ENCODE data around the gene NUP93.

The NUP93 gene

GRCh38 chr16:56744996-56745640 is 15.2 kb downstream of the NUP93 start:
- DNase-seq, result no peak

DNA sequence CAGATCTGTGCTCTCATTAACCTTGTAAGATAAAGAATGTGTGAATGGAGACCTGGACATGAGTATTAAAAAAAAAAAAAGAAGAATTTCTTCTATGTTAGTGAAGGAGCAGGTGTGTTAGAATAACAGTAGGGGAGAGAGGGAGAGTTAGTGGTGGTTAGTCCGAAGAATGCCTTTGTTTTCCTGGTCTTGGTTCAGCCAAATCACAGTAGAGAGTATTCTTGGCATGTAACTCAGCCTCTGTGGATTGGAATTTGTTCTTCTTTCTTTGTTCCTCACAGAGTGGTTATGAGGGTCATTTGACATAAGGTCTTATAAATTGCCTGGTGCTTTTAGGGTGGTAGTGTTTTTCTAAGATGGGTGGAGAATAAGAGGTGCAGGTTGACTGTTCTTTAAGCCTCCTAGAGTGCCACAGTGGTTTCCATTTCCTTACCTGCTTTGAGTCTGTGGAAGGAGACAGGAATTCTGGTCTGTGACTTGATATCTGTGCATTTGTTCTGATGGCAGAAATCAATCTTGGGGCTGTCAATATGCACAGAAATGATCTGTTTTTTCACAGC is 17.6 kb downstream of the NUP93 start:
- DNase-seq, result no peak

DNA sequence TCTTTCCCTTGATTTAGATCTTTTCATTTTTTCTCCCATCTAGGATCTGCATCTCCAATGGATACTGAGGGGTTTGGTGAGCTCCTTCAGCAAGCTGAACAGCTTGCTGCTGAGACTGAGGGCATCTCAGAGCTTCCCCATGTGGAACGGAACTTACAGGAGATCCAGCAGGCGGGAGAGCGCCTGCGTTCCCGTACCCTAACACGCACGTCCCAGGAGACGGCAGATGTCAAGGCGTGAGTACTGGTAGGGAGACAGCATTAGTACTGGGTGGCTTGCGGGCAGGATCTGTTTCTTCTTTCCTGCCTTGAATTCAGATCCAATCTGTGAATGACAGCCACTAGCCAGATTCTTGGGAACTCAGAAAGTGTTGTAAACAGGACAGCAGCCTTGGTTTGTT is 18.3 kb downstream of the NUP93 start:
- no peak for DNase-seq

DNA sequence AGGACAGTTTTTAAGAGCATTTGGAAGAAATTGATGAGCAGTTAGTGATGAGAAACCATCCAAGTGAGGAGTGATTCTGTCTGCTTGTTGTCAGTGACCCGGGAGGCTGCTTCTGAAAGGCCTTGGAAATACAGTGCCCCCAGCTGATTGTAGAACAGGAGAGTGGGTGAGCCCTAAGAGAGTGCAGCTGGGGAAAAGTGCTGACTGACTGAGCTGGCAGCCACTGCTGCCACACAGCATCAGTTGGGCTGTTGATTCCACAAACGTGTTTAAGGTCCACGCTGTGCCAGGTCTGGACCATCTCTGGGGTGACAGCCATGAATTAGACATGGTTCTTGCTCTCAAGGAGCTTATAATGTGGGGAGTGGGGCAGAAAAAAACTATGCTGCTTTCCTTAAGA is 18.9 kb downstream of the NUP93 start:
- DNase-seq, result no peak

DNA sequence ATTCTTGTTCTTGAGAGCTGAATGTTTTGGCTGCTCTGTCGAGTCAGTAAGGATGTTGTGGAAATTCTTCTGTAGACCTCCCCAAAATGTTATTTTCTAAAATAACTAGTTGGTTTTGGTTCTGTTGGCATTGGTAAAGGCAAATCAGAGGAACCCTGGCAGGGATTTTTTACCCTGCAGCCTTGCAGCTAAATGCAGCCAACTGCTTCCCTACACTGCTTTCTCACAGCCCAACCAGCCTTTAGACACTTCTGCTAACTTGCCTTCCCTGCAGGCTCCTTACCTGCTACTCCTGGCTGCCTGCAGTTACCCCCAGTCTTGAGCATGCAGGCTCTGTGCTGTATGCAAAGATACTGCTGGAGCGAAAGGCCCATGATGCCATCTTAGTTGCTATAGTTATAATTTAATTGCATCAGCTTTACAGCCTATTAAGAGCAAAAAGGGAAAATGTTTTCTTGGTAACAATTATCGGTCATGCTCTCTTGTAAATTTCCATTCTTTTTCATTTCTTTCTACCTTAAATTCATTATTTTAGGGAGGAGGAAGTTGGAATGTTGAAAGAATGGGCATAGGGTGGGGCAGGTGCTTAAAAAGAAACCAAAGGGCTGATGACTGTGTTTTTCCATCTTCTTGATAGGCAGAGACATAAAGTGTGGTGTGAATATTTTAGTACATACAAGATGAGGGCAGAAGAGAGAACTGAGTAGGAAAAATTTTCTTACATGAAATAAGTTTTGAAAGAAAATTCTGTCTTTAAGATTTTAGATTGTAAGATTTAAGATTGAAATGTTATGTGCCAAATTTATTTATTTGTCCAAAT is 20.0 kb downstream of the NUP93 start:
- no peak for DNase-seq

DNA sequence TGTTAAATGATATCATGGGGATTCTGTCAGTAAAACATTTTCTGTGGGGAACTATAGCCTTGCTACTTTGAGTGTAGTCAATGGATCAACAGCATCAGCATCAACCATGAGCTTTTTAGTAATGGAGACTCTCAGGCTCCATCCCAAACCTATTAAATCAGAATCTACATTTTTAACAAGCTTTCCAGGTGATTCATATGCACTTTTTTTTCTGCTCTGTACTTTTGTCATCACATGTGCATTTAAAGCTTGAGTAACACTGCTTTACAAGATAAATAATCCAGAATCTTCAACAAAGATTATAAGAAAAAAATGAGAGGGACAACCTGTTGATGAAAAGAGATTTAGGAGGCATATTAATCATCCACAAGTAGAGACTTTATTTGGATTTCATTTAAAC is 23.5 kb downstream of the NUP93 start:
- no peak for DNase-seq

- DNase-seq, result no peak
Measured at GRCh38 chr16:56755038-56755437, 25.1 kb downstream of the NUP93 start.

DNA sequence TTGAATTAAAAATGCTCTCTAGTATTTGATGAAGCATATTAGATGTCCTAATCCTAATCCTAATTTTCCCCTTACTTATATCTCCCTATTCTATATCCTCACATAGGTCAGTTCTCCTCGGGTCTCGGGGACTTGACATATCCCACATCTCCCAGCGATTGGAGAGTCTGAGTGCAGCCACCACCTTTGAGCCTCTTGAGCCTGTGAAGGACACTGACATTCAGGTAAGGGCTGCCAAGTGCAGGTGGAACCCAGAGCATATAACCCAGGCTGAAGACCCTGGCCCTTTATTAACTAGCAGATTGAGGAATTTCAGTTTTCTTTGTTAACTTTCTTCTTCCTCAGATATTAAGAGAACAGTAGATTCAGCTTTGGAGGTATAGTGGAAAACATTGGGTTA is 28.5 kb downstream of the NUP93 start:
- no peak for DNase-seq

- DNase-seq, result no peak
Measured at GRCh38 chr16:56758930-56759329, 29.0 kb downstream of the NUP93 start.

DNA sequence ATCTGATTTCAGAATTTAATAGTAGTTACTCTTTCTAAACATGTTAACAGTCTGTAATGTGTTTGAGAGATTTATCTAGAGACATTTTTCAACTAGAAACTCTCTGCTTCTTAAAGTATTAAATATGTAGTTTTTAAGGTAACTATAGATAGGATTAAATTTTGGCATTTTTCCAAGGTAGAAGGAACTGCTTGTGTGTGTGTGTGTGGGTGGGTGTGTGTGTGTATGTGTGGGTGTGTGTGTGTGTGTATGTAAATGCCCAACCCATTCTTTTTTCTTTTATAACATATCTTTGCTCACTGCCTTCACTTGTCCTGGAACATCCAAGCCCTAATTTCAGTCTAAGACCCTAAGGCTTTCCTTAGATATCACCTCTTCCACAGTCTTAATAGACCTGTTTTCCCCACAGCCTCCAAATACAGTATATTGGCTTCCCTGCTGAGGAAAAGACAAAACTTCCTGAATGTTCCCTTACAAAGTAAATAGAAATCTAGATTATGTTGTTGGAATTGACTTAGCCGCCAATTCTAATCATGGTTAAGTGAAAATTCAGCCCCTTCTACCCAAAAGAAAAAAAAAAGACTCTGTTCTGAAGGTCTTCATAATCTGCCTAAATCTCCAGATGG is 33.5 kb downstream of the NUP93 start:
- no peak for DNase-seq

GRCh38 chr16:56764835-56765234 is 34.9 kb downstream of the NUP93 start:
- no peak for DNase-seq

- no peak for DNase-seq
Measured at GRCh38 chr16:56765949-56766348, 36.0 kb downstream of the NUP93 start.

DNA sequence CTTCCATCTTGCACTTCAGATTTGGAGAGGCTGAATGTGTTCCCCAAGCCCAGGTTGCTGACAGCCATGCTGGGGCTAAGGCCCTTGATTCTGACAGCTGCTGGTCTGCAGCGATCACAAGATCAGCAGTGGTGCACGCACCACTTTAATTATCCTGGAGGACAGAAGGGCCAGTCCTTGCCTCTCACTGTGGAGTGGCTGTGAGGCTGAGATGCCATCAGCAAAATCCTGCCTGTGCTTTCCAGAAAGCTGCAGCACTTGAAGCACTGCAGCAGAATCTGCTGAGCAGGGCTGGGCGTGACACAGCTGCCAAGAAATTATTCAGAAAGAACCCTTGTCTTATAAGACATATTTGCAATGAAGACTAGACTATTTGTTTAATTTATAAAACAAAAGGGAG is 37.1 kb downstream of the NUP93 start:
- DNase-seq, result no peak

DNA sequence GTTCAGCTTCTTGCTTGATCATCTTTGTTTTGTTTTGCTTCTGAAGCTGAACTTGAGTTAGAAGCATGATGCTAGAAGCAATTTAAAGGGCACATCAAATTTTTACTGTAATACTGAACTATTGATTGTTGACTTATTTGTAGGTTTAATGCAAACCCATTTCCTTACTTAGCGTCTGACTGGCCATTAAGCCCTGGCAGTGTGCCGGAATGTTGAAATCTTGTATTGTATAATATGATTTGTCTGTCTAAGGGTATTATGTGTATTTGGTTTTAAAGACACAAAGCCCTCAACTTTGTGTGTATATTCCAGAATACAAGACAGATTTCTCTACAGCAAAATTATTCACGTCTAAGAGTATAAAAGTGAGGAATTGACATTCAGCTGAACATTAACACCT is 39.7 kb downstream of the NUP93 start:
- no peak for DNase-seq

DNA sequence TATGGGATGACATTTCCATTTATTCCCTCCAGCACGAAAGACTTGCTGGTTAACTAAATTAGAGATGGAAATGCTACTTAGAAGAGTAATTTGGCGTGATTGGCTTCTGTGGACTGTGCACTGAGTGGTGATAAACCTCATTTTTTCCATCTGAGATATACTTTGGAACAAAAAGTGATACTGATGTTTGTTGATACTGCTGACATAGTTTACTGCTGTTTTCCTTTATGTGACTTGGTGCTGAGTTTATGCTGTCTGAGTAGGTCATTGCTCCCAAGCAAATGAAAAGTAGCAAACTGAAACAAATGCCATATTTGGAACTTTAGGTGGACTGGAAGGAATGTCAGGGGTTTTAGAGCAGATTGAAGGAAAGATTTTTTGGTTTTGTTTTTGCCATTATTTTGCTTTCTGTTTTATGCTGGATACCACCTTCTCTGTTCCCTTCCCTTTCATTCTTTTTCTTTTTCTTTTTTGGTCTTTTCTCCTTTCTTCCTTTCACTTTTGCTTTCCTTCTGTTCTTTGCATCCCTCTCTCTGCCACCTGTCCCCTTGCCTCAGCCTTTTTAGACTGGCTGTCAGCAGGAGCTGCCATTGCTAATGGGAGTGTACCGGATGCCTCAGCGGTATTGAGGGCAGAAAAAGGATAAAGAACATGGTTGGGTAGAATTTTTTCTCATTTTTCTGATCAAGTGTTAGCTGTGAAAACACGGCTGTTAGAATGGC is 41.8 kb downstream of the NUP93 start:
- no peak for DNase-seq

DNA sequence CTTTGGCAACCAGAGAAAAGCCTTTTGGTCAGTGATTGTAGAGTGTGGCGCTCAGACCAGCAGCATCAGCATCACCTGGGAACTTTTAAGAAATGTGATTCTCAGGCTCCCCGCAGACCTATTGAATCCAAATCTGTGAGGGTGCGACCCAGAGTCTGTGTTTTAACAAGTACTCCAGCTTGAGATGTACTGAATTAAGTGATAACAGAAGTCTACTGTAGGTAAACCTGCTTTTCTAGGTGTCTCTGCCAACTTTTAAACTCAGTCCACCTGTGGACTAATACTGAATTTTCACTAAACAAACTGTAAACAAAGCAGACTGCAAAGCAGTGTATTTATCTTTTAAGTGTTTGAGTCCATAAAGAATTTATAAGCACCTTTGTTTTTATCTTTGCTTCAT is 43.6 kb downstream of the NUP93 start:
- no peak for DNase-seq

- DNase-seq, result no peak
Measured at GRCh38 chr16:56774016-56774680, 44.2 kb downstream of the NUP93 start.

GRCh38 chr16:56775162-56775561 is 45.2 kb downstream of the NUP93 start:
- DNase-seq, result no peak

GRCh38 chr16:56776562-56776961 is 46.6 kb downstream of the NUP93 start:
- no peak for DNase-seq

DNA sequence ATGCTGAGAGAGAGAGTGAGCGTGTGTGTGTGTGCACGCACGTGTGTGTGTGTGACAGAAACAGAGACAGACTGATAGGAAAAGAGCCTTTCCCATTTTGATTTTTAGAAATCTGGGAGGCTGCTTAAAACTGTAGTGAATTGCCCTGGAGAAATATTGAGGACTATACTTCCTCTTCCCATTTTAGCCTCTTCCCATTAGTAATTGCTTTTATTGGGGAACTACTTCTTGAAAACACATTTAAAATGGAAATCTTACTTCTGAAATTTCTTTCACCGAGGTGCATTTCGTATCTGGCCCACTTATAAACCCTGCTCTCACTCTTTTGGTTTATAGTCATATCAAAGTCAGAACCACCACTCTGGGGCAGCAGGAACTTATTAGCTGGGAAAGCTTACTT is 47.1 kb downstream of the NUP93 start:
- no peak for DNase-seq

DNA sequence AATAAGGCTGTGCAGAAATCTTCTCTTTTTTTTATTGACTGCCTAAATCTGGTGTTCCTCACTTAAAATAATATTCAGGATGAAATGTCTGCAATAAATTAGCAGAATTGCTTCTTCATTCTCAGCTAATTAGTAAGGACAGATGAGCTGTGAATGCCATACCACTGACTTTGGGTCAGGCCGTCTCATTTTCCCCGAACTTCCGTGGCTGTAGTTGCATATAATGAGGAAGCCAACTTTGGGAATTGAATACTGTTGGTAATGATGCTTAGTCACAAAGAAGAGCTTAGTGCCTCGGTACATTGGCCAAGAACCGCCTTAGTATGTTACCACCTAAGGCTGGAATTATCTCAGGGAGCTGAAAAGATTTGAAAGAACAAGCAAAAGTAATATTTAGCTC is 47.6 kb downstream of the NUP93 start:
- DNase-seq, result no peak

DNA sequence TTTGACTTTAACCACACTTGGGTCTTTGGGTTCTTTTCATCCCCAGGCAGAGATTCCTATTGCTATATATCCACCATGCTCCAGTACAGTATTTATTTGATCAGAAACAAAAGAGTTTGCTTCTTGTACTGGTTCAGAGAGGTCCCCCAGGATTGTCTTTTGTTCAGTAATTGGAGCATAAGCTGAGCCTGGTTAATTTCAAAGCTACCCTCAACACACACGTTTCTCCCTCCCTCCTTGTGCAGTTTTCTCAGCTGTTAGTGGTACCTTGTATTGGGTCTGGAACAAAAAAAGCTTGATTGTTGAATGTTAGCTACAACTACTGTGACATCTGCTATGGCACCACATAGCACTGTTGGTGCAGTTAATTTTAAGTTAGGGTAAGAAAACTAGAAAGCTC is 50.0 kb downstream of the NUP93 start:
- DNase-seq, result no peak

- no peak for DNase-seq
Measured at GRCh38 chr16:56780646-56781045, 50.7 kb downstream of the NUP93 start.

All from NCI-H748 treated with DMSO at 0.1 percent for 48 hours (cell line).